Uterus (tissue), 4 donors: ENCODE data around the gene RMND5A. TPM values are rescaled to one million over a fixed set of nuclear protein-coding genes. Genes with fewer than 3 reads are reported as not detected.

Experiments used
- DNase-seq, 2 donors: peaks; one replicate each; pipeline ENCODE4 v3.0.0-alpha.2; 2019 to 2020
- H3K27ac ChIP-seq, 2 donors: fragments of 200-600 bp; sonication (generic); 1 replicate in 1 of 2; 2 replicates in 1 of 2; pipeline ENCODE4 v1.5.1; 2016 to 2018
- H3K27me3 ChIP-seq, 2 donors: fragments of 200-600 bp; sonication (generic); one replicate each; pipeline ENCODE4 v1.5.1; 2018 to 2019; ENCODE audit warnings: control low read depth in 1 of 2
- H3K36me3 ChIP-seq, 2 donors: fragments of 200-600 bp; sonication (generic); one replicate each; pipeline ENCODE4 v1.5.1; 2019; ENCODE audit warnings: control low read depth in 1 of 2
- H3K4me1 ChIP-seq, 2 donors: fragments of 200-600 bp; sonication (generic); one replicate each; pipeline ENCODE4 v1.5.1; 2018 to 2019; ENCODE audit warnings: control low read depth in 1 of 2
- H3K4me3 ChIP-seq, 2 donors: fragments of 200-600 bp; sonication (generic); 1 replicate in 1 of 2; 2 replicates in 1 of 2; pipeline ENCODE4 v1.5.1; 2018 to 2019; ENCODE audit warnings: mild to moderate bottlenecking in 1 of 2
- H3K9me3 ChIP-seq, 2 donors: fragments of 200-600 bp; sonication (generic); one replicate each; pipeline ENCODE4 v1.5.1; 2019; ENCODE audit warnings: control low read depth in 1 of 2
- CTCF ChIP-seq, 4 experiments: fragments of 200-600 bp in 2 of 4; fragments of 450-650 bp in 2 of 4; sonication (generic) in 2 of 4; IDR thresholded peaks; one replicate each; pipeline ENCODE4 v1.5.1; 2016 to 2019; ENCODE audit warnings: antibody characterized with exemption in 4 of 4, mild to moderate bottlenecking in 2 of 4, moderate library complexity in 1 of 4
- POLR2A ChIP-seq, 2 donors: fragments of 450-650 bp; IDR thresholded peaks; one replicate each; pipeline ENCODE4 v1.6.1; 2016; ENCODE audit warnings: antibody characterized with exemption in 2 of 2, mild to moderate bottlenecking in 1 of 2, moderate library complexity in 1 of 2
- intact Hi-C: fragments of 100-400 bp; cut with DNase I; formaldehyde crosslinking; loops from one replicate; pipeline ENCODE4 v1.15.1; 2023; ENCODE audit warnings: low total_unique reads
- total RNA-seq, 4 donors: library from RNA; depleted of rRNA in 3 of 4; stranded (reverse); fragments of >200 nt in 3 of 4; gene quantifications; one replicate each; pipeline versions ENCODE4 v1.1.0 to v1.2.4, GENCODE V29; 2014 to 2023
- donor health status: DM: yes; HTN: yes; CAD: no.

The RMND5A gene
- total RNA-seq, 4 donors from 2014 or later: 33.6 to 71.5 (median 38.0) TPM

GRCh38 chr2:86800856-86801567 is 80.9 kb downstream of the RMND5A start:
- DNase-seq: no peak
- no peak overlapping the region for H3K4me3 ChIP-seq
- intact Hi-C loops: no loop called here
- no peaks in the 10 kb centered on the region for H3K36me3 ChIP-seq
- no peak overlapping the region for H3K27ac ChIP-seq
- H3K27me3 ChIP-seq: no peaks in the 10 kb centered on the region
- H3K9me3 ChIP-seq: peaks cover 0 to 10% of the 10 kb centered on the region in 2 donors
- TF ChIP-seq CTCF (IDR thresholded peaks at IDR 0.05) (no peak), POLR2A (IDR thresholded peaks at IDR 0.05) (no peak)
- no peaks in the 10 kb centered on the region for H3K4me1 ChIP-seq

GRCh38 chr2:86806059-86806857 is 86.2 kb downstream of the RMND5A start:
- no peak overlapping the region for H3K27ac ChIP-seq
- H3K4me1 ChIP-seq: peaks cover 0 to 4% of the 10 kb centered on the region in 2 donors
- intact Hi-C loops: no loop called here
- DNase-seq: no peak
- H3K4me3 ChIP-seq: no peak overlapping the region
- no peaks in the 10 kb centered on the region for H3K27me3 ChIP-seq
- TF ChIP-seq POLR2A (IDR thresholded peaks at IDR 0.05): no peak
- TF ChIP-seq CTCF (IDR thresholded peaks at IDR 0.05): no peak
- no peaks in the 10 kb centered on the region for H3K36me3 ChIP-seq
- no peaks in the 10 kb centered on the region for H3K9me3 ChIP-seq

- Histone ChIP-seq H3K36me3 (no peaks in the 10 kb centered on the region), H3K9me3 (no peaks in the 10 kb centered on the region), H3K27me3 (no peaks in the 10 kb centered on the region), H3K4me3 (peak overlapping the region; percentile 34 to 43), H3K4me1 (peaks cover 0 to 4% of the 10 kb centered on the region in 2 donors), H3K27ac (no peak overlapping the region)
- TF ChIP-seq CTCF (IDR thresholded peaks at IDR 0.05) (no peak), POLR2A (IDR thresholded peaks at IDR 0.05) (no peak)
- no peak for DNase-seq
- intact Hi-C loops: no loop called here
Observed at GRCh38 chr2:86807133-86807467, 87.0 kb downstream of the RMND5A start.

- no peak for DNase-seq
- Histone ChIP-seq H3K36me3 (no peaks in the 10 kb centered on the region), H3K4me3 (peak overlapping the region; percentile 34 to 43), H3K27me3 (no peaks in the 10 kb centered on the region), H3K4me1 (peaks cover 0 to 4% of the 10 kb centered on the region in 2 donors), H3K9me3 (no peaks in the 10 kb centered on the region), H3K27ac (no peak overlapping the region)
- intact Hi-C loops: no loop called here
- TF ChIP-seq POLR2A (IDR thresholded peaks at IDR 0.05): no peak
Observed at GRCh38 chr2:86807468-86808275, 87.6 kb downstream of the RMND5A start.

GRCh38 chr2:86808315-86809161 is 88.4 kb downstream of the RMND5A start:
- peak; percentile 80 to 87 for DNase-seq
- intact Hi-C loops: no loop called here
- peaks cover 0 to 4% of the 10 kb centered on the region in 2 donors for H3K4me1 ChIP-seq
- TF ChIP-seq CTCF (IDR thresholded peaks at IDR 0.05) (peak; percentile 85 to 93 (median 90)), POLR2A (IDR thresholded peaks at IDR 0.05) (no peak)
- H3K36me3 ChIP-seq: no peaks in the 10 kb centered on the region
- H3K27ac ChIP-seq: no peak overlapping the region
- H3K4me3 ChIP-seq: peak overlapping the region; percentile 34 to 43
- H3K27me3 ChIP-seq: no peaks in the 10 kb centered on the region
- no peaks in the 10 kb centered on the region for H3K9me3 ChIP-seq
